HCEC 1CT (cell line): ENCODE measurements around the gene MSX1.

ENCODE experiments used
- DNase-seq: peaks from one replicate; pipeline ENCODE4 v3.0.0-alpha.2; 2017

Gene MSX1

DNA sequence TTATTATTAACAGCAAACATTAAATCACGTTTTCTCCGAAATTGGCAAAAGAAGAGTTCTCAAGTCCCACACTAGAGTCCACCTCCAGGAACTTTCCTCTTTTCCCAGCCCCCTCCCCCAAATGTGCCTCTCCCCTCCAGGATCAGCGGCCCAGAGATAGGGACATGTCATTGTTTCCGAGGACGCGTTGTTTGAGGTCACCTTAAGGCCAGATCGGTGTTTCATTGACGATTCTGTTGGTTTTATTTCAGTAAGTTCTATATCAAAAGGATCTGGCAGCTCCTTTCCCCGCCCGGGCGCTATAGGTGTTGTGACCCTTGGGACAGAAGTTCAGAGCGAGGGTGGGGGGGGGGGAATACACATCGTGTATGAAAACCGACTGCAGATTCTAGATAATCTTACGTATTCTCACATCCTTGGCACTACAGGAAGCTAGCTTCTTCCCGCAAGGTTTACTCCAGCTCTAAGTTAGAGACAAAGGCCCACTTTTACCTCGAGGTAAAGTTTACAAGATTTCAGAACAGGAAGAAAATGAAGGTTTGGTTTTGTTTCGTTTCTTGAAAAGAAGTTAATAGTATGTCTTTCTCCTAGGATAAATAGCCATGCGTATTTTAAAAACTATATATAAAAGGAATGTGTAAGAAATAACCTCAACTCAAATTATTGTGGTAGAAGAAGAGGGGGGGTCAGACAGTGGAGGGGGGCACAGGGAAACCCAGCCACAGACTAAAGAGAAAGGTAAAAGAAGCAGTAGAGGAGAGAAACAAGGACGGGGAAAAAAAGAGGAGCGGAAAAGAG is 739 bp upstream of the MSX1 start:
- DNase-seq: no peak

DNA sequence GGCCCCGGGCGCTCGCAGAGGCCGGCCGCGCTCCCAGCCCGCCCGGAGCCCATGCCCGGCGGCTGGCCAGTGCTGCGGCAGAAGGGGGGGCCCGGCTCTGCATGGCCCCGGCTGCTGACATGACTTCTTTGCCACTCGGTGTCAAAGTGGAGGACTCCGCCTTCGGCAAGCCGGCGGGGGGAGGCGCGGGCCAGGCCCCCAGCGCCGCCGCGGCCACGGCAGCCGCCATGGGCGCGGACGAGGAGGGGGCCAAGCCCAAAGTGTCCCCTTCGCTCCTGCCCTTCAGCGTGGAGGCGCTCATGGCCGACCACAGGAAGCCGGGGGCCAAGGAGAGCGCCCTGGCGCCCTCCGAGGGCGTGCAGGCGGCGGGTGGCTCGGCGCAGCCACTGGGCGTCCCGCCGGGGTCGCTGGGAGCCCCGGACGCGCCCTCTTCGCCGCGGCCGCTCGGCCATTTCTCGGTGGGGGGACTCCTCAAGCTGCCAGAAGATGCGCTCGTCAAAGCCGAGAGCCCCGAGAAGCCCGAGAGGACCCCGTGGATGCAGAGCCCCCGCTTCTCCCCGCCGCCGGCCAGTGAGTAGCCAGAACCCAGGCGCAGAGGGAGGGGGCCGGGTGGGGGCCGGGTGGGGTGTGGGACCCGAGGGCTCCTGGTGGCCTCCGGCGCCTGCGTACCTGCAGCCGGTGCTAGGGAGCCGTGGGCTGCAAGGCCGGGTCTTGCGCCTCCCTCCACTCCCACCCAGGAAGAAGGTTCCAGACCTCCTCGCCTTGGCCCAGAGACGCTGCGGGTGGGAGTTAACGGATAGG is 534 bp downstream of the MSX1 start:
- DNase-seq: no peak

DNA sequence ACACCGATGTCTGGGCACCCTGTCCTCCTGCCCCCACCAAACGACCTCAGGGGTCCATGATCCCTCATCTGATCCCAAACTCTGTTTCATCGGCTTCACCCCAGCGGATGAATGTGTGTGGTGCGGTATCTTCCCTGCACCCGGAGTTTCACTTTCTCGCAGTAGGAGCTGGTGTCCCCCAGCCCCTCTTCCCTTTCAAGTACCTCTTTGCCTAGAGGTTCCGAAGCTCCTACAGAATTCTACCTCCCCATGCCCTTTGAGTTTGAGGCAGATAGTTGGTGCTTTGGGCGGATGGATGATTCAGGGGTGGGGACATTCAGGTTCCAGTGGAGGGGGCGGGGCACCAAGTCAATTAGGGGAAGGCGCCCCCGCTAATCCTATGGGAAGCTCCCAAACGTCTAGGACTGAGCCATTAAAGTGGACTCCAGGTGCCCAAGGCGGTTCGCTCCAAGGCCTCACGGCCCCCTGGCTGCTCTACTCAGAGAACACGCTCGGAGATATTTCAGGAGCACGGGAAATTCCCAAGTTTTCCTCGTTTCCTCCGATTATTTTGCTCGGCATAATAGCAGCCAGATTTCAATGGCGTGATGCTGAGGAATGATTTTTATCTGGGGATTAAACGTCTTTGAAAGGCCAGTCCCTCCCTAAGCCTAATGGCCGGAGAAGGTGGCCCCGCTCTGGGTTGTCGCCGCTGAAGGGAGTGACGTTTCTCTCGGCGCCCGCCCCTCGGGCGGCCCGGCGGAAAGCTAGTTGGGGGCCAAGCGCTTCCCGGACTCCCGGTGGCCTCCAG is 1.3 kb downstream of the MSX1 start:
- DNase-seq: no peak

DNA sequence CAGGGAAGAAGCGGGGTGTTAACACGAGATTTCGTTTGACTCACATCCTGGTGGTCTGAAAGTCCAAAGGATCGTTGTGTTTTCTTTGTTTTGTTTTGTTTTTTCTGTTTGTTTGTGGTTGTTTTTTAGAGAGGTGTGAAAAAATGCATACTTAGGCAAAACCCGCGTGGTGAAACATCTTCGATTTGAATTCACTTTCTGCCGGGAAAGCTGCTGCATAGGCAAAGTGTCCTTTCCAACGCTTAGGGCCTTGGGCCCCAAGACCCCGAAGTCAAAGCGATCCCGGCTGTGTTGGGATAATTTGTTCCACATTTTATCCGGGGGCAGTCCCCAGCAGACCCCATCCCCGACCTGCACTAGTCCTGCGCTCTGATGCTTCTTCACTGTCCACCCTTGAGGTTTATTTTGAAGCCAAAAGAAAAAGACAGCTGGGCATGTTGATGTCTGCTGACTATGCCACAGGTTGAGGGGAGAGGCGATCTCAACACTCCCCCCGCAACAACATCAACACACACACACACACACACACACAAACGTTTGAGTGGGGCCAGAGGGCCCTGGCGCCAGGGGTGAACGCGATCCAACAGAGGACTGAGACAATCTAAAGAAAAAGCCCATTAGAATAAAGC is 2.0 kb downstream of the MSX1 start:
- no peak for DNase-seq

DNA sequence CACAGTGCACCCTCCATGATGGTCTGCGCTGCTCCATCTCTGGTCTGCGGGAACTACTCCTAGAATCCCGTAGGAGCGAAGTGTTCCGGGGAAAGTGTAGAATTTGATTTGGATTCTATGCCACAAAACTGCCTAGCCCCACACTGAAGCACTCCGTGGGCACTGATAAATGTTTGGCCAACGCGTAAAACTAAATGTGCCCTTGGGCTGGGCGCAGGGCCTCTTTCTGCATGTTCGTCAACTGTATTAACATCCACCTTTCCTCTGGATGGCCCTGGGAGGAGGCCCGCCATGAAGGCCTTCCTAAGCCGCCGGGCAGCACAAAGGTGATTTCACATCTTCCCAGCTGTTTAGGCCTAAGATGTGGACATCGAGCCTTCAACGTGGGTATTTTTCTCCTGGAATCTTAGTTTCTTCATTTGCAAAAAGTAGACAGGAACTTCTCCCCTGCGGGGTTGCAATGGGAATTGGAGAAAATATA is 2.6 kb downstream of the MSX1 start:
- DNase-seq: no peak

DNA sequence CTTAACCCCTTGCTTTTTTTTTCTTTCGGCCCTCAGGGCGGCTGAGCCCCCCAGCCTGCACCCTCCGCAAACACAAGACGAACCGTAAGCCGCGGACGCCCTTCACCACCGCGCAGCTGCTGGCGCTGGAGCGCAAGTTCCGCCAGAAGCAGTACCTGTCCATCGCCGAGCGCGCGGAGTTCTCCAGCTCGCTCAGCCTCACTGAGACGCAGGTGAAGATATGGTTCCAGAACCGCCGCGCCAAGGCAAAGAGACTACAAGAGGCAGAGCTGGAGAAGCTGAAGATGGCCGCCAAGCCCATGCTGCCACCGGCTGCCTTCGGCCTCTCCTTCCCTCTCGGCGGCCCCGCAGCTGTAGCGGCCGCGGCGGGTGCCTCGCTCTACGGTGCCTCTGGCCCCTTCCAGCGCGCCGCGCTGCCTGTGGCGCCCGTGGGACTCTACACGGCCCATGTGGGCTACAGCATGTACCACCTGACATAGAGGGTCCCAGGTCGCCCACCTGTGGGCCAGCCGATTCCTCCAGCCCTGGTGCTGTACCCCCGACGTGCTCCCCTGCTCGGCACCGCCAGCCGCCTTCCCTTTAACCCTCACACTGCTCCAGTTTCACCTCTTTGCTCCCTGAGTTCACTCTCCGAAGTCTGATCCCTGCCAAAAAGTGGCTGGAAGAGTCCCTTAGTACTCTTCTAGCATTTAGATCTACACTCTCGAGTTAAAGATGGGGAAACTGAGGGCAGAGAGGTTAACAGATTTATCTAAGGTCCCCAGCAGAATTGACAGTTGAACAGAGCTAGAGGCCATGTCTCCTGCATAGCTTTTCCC is 3.4 kb downstream of the MSX1 start:
- DNase-seq: no peak

DNA sequence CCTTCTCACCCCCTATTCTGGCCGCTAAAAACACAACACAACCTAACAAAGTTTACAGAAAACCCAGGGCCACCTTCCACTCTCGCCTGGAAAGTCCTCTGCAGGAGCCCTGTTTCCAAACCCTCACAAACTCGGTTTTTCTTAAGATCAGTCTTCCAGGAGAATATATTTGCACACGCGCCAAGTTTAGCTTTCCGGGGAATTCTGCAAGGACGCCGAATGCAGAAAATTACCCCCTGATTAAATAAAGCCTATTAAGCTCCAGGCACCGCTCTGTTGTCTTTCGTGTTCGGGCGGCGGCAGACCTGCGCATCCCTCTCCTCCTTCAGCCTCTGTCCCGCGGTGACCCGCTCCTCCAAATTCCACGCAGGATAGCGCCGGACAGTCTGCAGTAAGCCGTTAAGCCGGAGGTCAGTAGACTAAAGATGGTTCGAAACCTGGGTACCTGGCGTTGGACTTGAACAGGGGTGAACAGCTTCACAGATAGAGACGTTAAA is 5.0 kb downstream of the MSX1 start:
- no peak for DNase-seq

DNA sequence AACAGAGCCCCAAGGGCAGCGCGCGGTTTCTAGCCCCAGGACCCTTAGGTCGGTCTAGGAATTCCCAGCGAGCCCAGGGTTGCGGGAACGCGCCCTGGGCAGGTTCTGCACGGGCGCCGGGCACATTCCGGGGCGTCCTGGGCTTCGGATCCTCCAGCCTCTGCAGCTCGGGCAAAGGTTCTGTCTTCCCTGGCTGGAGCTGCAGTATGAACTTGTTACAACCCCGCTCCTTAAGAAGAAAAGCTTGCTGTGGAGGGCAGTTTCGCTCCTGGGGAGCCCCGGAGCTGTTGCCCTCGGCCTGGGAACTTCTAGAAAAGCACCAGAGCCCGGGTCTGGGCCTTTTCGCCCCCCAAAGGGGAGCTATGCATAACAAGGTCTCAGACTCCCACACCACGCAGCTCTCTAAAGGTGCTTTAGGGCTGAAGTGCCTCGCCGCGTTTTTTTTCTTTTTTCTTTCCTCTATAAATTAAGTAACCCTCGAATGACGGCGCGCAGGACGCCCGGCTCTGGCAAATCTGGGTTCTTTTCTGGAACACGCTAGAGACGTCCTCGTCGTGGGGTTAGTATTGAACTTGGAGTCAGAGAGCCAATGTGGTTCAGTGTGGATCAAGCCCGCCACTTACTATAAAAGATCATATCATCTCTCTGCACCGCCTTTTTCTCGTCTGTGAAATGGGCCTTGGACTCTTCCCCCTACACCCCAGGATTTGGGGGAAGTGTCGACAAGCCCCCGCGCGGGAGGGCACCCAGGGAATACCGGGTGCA is 5.7 kb downstream of the MSX1 start:
- DNase-seq: no peak

DNA sequence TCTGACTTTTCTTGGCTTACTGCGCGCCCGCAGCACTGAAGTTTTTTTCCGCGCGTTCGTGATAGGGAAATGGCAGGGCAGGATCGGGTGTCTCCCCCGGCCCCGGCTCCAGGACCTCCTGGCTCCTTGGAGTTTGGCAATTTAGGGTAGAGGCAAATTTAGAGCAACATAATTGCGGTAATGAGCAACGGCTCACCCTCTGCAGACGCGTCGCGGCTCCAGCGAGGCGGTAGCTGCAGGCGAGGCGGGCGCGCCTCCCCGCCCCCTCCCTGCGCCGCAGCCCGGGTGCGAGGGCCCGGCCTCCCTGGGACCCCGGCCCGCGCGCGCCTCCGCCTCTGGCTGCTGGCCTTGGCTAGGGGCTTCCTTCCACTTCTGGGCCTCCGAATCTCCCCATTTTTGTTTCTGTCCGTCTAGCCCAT is 6.2 kb downstream of the MSX1 start:
- no peak for DNase-seq

DNA sequence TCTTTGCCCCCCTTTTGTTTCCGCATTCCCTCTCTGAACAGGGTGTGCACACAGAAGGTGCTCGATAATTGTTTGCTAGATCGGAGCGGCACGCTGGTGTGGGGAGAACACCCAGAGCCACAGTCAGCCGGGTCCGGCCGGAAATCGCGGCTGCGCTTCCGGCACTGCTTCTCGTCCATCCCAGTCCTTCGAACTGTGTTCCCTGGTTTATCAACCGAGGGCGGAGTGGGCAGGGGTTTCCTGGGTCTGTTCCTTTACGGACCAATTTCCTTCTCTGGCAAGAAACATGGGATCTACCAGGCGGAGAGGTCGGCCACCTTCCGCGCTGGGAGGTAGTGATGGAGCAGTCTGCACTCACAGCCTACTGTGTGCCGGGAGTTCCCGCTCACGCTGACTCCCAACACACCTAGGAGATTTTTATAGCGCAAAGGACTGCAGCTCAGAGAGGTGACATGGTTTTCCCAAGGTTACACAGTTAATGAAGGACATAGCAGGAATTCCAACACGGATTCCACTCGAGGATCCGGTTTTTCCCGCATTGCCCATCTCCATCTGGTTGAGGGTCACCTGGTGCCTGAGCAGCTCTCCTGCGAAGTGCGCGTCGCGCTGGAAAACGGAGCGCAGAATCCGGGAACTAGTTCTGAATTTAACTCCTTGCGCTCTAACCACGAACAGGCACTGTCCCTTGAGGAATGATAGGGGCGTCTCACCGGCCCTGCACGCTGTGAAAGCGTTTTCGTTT is 6.8 kb downstream of the MSX1 start:
- DNase-seq: no peak

DNA sequence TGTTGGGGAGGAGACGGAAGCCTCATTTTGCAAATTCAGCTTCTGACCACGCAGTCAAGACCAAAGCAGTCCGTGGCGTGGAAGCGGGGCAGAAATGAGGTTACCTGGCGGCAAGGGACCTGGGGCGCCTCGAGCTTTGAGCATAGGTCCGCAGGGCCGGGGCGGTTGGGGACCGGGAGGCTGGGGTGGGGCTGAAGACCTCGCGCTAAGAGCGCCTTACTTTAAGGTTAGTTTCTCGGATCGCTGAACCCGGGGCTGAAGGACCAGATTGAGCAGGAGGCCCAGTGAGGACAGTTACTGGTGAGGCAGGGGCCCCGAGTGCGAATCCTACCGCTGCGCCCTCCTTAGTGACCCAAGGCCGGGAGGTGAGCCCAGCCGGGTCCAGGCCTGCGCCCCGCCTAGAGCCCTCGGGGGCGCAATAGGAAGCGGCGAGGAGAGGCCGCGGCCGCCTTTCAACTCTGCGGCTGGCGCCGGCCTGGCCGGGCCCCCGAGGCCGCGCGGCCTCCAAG is 7.5 kb downstream of the MSX1 start:
- no peak for DNase-seq

DNA sequence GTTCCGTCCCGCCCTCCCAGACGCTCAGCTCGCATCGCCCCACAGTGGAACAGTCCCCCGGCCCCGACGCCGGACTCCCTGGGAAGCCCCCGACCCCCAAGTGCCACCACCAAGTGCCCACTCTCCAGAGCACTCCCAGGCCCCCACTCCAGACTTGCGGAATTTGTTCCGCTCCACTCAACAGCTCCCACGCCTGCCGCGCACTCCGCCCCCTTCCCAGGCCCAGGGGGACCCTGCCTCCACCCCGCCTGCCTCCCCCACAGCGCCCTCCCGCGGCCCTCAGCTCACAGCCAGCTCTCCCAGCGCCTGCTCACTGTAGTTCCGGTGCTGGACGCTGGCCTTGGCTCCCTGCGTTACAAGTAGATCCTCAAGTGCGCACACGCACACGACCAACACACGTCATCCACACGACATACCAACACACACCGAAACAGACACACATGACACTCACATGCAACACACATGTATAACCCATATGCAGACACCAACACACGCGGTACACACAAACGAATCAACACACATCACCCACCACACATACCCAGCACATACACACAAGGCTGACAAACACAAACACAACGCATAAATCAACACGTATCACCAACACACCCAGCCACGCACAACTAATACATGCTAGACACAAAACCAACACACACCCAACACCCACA is 8.0 kb downstream of the MSX1 start:
- no peak for DNase-seq

DNA sequence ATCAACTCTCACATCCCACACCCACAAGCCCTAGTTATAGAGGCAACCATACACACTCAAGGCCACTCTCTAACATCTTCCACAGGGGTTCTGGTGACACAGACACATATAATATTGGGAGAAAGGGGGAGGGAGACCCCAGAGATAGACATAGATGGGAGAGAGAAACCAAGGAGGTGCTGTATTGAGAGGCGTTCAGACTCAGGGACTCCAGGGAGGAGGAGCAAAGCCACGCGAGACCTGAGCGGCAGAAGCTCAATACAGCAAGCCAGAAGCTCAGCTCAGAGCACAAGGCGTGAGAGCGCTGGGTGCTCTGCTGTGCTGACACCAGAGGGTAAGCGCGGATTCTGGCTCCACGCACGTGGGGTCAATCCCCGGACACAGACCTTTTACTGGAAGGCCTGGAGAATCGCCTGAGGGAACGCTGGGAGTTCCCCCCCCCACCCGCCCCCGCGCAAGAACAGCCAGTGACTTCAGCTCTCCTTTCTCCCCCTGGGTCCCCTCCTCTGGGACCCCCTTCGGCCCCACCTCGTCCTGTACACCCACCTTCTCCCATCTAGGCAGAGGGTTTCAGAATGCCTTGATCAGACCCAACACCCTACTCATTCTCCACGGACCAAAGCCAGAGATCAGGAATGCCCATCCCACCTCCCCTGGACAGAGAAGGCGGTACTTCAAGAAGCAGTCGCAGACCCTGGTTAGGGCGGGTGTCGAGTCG is 8.7 kb downstream of the MSX1 start:
- no peak for DNase-seq

DNA sequence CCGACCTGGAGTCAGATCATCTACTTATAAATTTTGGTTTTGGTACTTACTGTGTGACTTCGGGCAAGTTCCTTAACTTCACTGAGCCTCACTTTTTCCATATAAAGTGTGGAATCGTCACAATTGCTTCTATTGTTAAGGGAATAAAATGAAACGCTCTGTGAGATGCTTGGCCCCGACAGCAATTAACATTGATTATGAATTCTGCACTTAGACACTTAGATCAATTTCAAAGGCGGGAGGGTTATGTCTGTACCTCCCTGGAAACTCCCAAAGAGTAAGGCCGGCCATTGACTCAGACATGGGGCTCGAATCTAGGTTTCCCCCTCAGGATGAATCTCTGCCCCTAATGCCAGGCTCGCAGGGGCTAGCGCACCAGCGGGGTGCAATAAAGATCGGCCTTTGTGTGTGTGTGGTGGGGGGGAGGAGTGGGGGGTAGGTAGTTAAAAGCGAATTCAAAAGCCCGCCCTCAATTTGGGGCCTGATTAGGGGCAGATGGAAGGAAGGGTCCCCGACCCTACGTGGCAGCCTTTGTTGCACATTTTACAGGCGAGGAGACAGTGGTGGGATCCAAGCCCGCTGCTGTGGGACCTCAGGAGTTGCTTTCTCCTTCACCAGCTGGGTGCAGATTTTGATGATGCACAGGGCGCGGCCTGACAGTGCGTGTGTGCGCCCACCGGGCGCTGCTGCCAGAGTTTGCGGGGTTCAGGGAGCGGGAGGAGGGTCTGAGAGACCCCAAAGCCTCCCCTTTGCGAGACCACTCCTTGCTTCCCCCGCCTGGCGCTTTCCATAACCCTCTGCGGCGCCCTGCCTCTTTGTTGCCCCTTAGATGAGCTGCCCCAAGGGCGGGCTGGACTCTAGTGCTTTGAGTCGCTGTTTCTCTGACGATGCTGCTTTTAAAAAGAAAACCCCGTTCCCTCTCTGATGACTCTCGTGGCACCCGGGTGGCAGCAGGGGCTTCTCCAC is 9.6 kb downstream of the MSX1 start:
- no peak for DNase-seq

DNA sequence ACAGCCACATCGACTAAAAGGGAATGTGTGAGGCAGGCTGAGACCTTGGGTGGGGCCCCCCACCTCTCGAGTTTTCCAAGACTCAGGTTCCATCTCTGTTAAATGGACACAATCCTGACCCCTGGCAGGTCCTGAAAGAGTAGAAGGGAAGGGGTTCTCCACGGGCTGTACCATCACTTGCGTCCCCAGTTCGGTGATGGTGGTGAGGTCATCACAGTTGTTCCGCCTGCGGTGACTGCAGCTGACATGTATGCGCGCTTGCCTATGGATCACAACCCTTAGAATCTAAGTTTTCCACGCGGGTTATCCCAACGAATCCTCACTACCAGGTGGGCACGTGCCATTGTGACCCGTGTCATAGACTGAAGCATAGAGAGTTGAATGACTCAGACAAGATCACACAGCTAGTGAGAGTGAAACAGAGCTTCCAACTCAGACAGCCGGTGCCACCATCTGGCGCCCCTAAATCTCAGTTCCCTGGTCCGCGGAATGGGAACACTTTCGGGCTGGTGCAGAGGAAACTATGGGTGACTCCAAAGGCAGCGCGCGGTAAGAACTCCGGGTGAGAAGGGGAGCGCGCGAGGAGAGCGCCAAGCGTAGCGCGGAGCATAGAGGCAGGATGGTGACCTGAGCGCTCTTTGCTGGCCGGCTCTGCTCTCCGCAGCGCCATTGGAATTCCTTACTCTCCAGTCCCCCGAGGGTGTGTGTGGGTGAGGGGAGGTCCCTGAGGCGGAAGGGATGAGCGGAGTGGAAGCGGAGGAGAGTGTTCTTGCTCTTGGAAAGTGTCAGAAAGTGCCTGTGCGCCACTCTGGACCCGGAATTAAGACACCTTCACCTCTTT is 10.5 kb downstream of the MSX1 start:
- no peak for DNase-seq

DNA sequence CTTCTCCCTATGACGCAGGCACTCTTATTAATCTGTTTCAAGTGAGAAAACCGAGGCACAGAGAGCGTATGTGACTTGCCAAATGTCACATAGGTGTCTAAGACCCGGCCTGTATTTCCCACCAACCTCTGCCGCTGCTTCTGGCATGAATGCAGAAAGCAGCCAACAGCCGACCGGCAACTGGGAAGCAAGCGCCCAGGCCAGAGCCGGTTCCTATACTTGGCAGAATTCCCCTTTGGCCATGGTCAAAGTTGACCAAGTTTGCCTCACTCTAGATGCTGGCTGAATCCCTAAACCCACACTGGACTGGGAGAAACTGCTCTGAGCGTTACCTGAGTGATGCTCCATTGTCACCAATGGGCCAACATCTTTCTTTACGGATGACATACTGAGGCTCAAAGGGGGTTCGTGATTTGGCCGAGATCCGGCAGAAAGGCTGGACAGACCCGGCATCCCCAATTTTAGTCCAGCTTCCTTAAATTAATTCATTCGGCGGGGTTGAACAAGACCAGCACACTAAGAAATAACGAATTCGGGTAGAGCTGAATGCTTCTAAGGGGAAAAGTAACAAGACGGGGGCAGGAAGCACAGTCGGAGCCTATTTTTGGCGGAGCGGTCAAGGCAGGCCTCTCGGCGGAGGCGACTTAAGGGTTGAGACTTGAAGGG is 11.2 kb downstream of the MSX1 start:
- no peak for DNase-seq
